ENCODE measurements around the gene INTS2. TPM values are rescaled to one million over a fixed set of nuclear protein-coding genes. Genes with fewer than 3 reads are reported as not detected.
"Not testable (repeated sequence)": the region's sequence is repeated elsewhere in the genome, so short reads cannot be mapped to it uniquely, and the experiment has no call there.

The INTS2 gene
- total RNA-seq, 1 donor from 2014 or later = 8.4 TPM

DNA sequence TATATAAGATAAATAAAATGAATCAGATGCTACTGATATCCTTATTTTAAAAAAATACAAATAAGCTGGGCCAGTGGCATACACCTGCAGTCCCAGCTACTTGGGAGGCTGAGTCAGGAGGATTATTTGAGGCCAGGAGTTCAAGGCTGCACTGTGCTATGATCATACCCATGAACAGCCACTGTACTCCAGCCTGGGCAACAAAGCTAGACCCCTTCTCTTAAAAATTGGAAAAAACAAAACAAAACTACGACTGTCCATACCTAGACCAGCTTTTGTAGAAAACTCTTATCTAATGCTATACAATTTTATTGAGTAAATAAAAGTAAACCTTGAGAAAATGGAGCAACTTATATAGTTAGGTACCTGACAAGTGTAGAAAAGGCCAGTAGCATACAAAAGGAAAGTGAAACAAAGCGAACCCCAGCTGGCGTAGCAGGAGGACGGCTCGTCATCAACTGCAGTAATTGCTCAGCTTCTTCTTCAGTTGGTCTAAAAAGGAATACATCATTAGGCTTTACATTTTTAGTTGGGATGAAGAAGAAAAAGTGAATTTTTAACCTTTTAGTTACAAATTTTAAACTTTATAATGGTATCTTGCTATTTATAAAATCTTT is 23.6 kb downstream of the INTS2 start:
- DNase-seq (no peak), ATAC-seq (no peak)
- intact Hi-C loops (cut with micrococcal nuclease) = no loop called here

- no peak for ATAC-seq
- intact Hi-C loops (cut with micrococcal nuclease) = no loop called here
- no peak for DNase-seq
Observed at GRCh38 chr17:61903251-61903650, 24.5 kb downstream of the INTS2 start.

DNA sequence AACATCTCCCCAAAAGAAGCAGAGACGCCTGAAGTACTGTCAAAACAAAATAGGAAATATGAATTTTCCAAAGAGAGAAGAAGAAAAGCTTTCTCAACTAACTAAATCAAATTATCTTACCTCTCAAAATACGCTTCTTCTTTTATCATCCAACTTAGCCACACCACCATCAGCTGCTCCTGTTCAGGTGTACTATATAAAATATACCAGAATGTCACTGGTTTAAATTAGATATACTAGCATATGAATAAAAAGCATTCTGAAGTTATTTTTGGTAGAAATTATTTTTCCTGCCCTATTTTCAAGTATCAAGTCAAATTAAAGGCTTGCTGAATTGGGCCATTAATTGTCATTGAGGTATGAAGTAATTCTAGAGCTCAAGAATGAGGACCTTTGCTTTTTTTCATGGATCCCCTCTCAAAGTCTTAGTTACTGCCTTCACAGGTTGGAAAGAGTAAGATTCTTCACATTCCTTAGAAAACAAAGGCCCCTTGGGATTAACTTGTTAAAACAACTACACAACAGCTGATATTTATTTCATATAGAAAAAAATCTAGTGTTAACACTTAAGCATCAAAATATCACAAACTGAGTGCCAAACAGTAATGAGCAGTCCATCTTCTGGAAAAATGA is 30.1 kb downstream of the INTS2 start:
- intact Hi-C loops (cut with micrococcal nuclease) = no loop called here
- ATAC-seq = no peak
- DNase-seq = no peak

DNA sequence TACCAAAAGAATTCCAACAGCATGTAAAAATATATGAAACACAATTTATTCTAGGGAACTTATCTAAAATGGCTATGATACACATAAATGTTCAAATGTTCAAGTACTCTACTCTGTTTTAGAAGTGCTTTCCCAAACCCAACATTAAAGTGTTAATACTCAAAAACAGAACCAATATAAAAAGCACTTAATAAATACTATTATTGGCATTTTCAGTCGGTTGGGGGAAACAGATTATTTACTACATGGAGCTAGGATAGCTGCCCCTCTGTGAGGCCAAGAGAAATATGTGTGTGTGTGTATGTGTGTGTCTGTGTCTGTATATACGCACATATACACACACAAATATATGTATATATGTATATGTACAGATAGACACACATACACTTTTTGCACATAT is 32.4 kb downstream of the INTS2 start:
- DNase-seq = no peak
- no peak for ATAC-seq
- intact Hi-C loops (cut with micrococcal nuclease) = no loop called here

- DNase-seq; intact Hi-C loops (cut with micrococcal nuclease); ATAC-seq: not testable (repeated sequence)
Observed at GRCh38 chr17:61894310-61894709, 33.5 kb downstream of the INTS2 start.

DNA sequence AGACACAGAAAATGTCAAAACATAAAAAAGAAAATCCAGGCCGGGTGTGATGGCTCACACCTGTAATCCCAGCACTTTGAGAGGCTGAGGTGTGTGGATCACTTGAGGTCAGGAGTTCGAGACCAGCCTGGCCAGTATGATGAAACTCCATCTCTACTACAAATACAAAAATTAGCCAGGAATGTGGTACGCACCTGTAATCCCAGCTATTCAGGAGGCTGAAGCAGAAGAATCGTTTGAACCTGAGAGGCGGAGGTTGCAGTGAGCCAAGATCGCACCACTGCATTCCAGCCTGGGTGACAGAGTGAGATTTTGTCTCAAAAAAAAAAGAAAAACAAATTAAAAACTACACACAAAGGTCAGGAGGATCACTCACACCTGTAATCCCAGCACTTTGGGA is 40.0 kb downstream of the INTS2 start:
- intact Hi-C loops (cut with micrococcal nuclease); DNase-seq; ATAC-seq: not testable (repeated sequence)

- intact Hi-C loops (cut with micrococcal nuclease); ATAC-seq; DNase-seq: not testable (repeated sequence)
Observed at GRCh38 chr17:61885865-61886264, 41.9 kb downstream of the INTS2 start.

DNA sequence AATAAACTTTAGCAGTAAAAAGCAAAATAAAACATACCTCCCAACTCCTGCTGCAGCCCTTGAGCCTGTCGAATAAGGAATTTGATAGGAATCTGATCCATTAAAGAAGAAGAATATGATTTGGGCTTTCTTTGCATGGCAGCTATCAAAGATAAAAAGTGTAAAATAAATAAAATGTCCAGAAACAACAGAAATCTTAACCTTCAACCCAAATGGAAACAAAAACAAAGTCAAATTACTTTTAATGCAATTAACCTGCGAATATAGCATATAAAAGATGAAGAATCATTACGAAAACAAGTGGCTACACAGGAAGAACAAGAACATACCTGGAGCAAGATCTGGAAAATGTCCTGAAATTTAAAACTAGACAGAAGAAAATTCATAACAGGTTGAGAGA is 42.9 kb downstream of the INTS2 start:
- intact Hi-C loops (cut with micrococcal nuclease) = no loop called here
- DNase-seq = no peak
- no peak for ATAC-seq

- intact Hi-C loops (cut with micrococcal nuclease) = no loop called here
- DNase-seq (no peak), ATAC-seq (no peak)
Observed at GRCh38 chr17:61880589-61881102, 47.1 kb downstream of the INTS2 start.

DNA sequence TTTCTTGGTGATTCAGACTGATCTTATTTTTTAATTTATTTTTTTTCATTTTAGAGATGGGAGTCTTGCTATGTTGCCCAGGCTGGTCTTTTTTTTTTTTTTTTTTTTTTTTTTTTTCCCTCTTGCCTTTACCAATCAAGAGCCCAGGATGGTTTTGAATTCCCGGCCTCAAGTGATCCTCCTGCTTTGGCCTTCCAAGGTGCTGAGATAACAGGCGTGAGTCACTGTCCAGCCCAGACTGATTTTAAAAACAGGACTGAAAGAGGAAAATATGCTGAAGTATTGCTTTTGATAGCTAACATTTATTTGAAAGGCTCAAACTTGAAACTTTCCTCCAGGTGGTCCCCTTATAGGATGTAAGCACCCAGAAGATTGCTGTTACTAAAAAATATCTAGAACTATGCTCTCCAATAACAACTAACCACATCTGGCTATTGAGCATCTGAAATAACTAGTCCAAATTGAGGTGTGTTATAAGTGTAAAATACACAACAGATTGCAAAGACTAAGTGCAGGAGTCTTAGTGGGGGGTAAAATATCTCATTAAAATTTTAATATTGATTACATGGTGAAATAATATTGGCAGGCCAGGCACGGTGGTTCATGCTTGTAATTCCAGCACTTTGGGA is 48.7 kb downstream of the INTS2 start:
- DNase-seq = no peak
- intact Hi-C loops (cut with micrococcal nuclease) = no loop called here
- ATAC-seq = no peak

- ATAC-seq (no peak), DNase-seq (no peak)
- intact Hi-C loops (cut with micrococcal nuclease) = no loop called here
Observed at GRCh38 chr17:61878520-61878919, 49.3 kb downstream of the INTS2 start.

DNA sequence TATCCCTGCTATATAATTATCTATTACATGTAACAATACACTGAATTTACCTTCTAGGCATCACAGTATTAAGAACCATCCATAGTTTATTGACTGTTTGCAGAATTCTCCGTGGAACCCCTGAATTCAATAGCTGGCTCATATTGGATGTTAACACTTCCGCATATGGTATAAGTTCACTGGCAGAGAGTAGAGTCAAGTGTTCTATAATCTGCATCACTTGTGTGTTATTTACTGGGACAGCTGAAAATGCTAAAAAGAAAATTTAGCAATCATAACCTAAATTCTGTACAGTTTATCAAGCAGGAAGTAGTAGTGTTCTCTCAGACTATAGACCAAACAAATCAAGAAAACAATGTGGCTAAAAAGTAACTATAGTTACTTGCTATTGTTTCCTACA is 49.9 kb downstream of the INTS2 start:
- intact Hi-C loops (cut with micrococcal nuclease) = no loop called here
- DNase-seq (no peak), ATAC-seq (no peak)

DNA sequence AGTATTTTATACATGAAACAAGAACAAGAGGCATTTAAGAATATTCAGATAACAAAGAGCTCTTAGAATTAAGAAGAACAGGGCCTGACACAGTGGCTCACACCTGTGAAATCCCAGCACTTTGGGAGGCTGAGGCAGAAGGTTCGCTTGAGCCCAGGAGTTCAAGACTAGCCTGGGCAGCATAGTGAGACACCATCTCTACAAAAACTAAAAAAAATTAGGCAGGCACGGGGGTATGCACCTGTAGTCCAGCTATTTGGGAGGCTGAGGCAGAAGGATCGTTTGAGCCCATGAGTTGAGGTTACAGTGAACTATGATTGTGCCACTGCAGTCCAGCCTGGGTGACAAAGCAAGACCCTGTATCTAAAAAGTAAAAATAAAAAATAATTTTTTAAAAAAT is 52.0 kb downstream of the INTS2 start:
- intact Hi-C loops (cut with micrococcal nuclease) = no loop called here
- no peak for ATAC-seq
- no peak for DNase-seq

DNA sequence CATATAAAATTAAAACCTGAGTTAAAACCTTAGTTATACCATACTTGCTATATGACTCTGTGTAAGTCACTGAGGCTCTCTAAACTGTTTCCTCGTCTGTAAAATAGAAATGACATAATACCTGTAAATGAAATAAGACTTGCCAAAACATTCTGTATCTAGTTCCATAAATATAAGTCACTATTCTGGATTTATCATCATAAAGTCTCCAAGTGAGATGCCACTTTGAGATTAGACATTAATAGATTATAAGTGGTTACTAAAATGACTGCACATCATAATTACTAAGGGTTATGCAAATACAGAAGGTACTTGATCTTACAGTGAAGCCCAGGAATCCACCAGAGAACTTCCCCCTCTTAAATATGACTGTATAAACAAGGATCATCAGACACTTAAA is 52.5 kb downstream of the INTS2 start:
- no peak for ATAC-seq
- DNase-seq = no peak
- intact Hi-C loops (cut with micrococcal nuclease) = no loop called here

DNA sequence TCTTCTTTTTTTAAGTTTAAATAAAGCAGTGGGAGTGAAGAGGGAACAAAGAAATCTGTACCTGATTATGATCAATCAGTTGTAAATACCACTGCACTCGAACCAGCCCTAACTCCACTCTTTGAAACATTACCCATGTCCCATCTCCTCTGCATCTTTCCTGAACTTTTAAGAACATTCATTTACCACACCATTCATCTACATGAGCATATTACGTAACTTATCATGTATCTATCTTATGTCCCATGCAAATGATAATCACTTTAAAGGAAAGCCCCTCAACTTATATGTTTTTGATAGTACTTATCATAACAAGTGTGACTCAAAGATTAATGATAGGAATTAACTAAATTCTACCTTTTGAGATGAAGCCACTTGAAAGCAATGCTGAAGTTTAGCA is 53.7 kb downstream of the INTS2 start:
- intact Hi-C loops (cut with micrococcal nuclease) = no loop called here
- DNase-seq = no peak
- no peak for ATAC-seq

DNA sequence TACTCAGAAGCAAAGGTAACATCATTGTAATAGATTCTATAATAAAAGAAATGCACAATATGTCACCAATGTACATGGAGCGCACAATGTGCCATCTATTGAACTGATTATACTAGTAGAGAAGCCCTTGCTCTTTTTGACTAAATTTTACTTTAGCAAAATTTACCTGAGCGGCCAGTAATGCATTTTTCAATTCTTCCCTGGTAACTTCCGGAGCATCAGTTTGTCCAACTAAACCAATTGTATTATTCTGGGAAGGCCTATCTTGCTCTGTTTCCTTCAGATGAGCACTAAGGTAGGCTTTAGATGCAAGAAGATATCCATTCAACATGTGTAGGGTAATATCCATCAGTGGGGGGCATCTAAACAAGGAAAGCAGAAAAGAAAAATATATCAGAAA is 55.7 kb downstream of the INTS2 start:
- intact Hi-C loops (cut with micrococcal nuclease) = no loop called here
- ATAC-seq = no peak

DNA sequence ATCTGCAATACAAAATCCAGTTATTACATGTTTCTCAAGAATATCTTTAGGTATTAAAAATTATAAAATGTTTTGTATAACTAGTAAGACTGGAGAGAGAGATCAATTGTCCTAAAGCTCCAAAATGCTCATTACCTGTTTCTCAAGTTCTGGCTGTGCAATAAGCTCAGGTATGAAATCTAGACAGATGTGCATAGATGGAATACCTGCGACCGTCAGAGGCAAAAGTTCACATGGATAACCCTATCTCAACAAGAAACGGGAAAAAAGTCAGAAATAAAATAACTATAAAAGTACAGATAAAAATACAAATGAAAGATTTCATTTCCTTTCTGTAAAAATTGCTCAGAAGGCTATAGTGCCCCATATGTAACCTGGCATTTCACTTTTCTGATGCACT is 58.6 kb downstream of the INTS2 start:
- intact Hi-C loops (cut with micrococcal nuclease) = no loop called here
- DNase-seq (no peak), ATAC-seq (no peak)

More for the DNA sequence above, 55.7 kb downstream of the INTS2 start:
- no peak for DNase-seq

- ATAC-seq (no peak), DNase-seq (no peak)
- intact Hi-C loops (cut with micrococcal nuclease) = no loop called here
Observed at GRCh38 chr17:61868074-61868473, 59.7 kb downstream of the INTS2 start.

- no peak for DNase-seq
- intact Hi-C loops (cut with micrococcal nuclease) = no loop called here
- no peak for ATAC-seq
Observed at GRCh38 chr17:61867033-61867432, 60.7 kb downstream of the INTS2 start.

- ATAC-seq (peak; percentile 76), DNase-seq (no peak)
- intact Hi-C loops (cut with micrococcal nuclease) = no loop called here
Observed at GRCh38 chr17:61863801-61864126, 64.0 kb downstream of the INTS2 start.
